ENCODE results near the gene REPIN1. TPM values are rescaled to one million over a fixed set of nuclear protein-coding genes. Genes with fewer than 3 reads are reported as not detected.

The REPIN1 gene
- total RNA-seq, 1 experiment from 2014 or later: 106 TPM

GRCh38 chr7:150358433-150358832, 10.2 kb upstream of the REPIN1 start:
- peaks cover 0 to 4% (median 0%) of the 10 kb centered on the region in 3 experiments; a peak in 1 of 7 replicates for H3K36me3 Mint-ChIP-seq (ENCODE audit: insufficient read depth in 1 of 3, low read depth in 3 of 3)
- H4K5ac ChIP-seq (ENCODE audit: insufficient read length, low read depth, low read length): no peak overlapping the region
- no peak overlapping the region for H2BK5ac ChIP-seq (ENCODE audit: insufficient read length, low read length)
- H2BK12ac ChIP-seq (ENCODE audit: insufficient read length, low read depth, low read length): no peak overlapping the region
- H4K20me1 ChIP-seq (ENCODE audit: control insufficient read depth, insufficient read depth, insufficient read length): no peaks in the 10 kb centered on the region
- H3K4me1 Mint-ChIP-seq: peaks cover 28 to 39% of the 10 kb centered on the region in 2 experiments
- H3K4ac ChIP-seq (ENCODE audit: low read depth, low read length): no peak overlapping the region
- no peak overlapping the region for H2AK5ac ChIP-seq (ENCODE audit: insufficient read length, low read length)
- H3K9me3 Mint-ChIP-seq: peaks cover 4 to 7% of the 10 kb centered on the region in 2 experiments; a peak in 3 of 5 replicates
- TF ChIP-seq CTCF (conservative IDR thresholded peaks at IDR 0.05): no peak
- no peak overlapping the region for H3K9ac ChIP-seq (ENCODE audit: extremely low read depth, insufficient read length, low read length)
- H3K79me1 ChIP-seq (ENCODE audit: insufficient read depth, low read depth, low read length, poor library complexity, severe bottlenecking): no peaks in the 10 kb centered on the region
- H3T11ph ChIP-seq (ENCODE audit: low read length): no peak overlapping the region
- no peak overlapping the region for H3K56ac ChIP-seq (ENCODE audit: insufficient read length, low read depth, low read length)
- no peak overlapping the region for H3K14ac ChIP-seq (ENCODE audit: insufficient read depth, low read length)
- no peak overlapping the region for H4K91ac ChIP-seq (ENCODE audit: insufficient read length, low read depth, low read length)
- no peak overlapping the region for H4K8ac ChIP-seq (replicated peaks; ENCODE audit: insufficient read length, low read depth, low read length)
- no peak overlapping the region for H2BK15ac ChIP-seq (ENCODE audit: low read depth, low read length)
- H3K23ac ChIP-seq (ENCODE audit: insufficient read length, low read depth, low read length): no peak overlapping the region
- H2AFZ ChIP-seq (ENCODE audit: low read length): no peak overlapping the region
- no peak overlapping the region for H3K18ac ChIP-seq (ENCODE audit: insufficient read length, low read depth, low read length)
- no peaks in the 10 kb centered on the region for H3K23me2 ChIP-seq (ENCODE audit: insufficient read length, low read depth, low read length, poor library complexity, severe bottlenecking)
- H2BK20ac ChIP-seq (ENCODE audit: low read depth, low read length, poor library complexity, severe bottlenecking): no peak overlapping the region
- no peak overlapping the region for H3K27ac ChIP-seq (ENCODE audit: insufficient read length, low read depth, low read length)
- no peak overlapping the region for H3K4me2 ChIP-seq (ENCODE audit: insufficient read depth, insufficient read length, low read length)
- no peaks in the 10 kb centered on the region for H3K79me2 ChIP-seq (ENCODE audit: insufficient read depth, low read length)
- 0 out of 2 replicates have a peak, but pooled peaks cover 3% of the 10 kb centered on the region for H3K4me1 ChIP-seq (ENCODE audit: insufficient read depth, low read length)
- no peak overlapping the region for H3K4me3 Mint-ChIP-seq
- H3K27me3 Mint-ChIP-seq (ENCODE audit: low read depth): peaks cover 1% of the 10 kb centered on the region; the same call in 1 of the 2 replicates
- DNase-seq: no peak
- H3K9me3 ChIP-seq (ENCODE audit: control insufficient read depth, low read depth, low read length): no peaks in the 10 kb centered on the region
- no CpG with 5 or more reads among the region's 4 CpGs for WGBS (ENCODE audit: extremely low coverage, insufficient read length, low lambda C conversion rate)
- H2BK120ac ChIP-seq (ENCODE audit: low read depth, low read length, poor library complexity, severe bottlenecking): no peak overlapping the region
- no peaks in the 10 kb centered on the region for H3K27me3 ChIP-seq (ENCODE audit: insufficient read depth, low read length)
- no peak overlapping the region; a peak in 1 of 7 replicates for H3K27ac Mint-ChIP-seq

All from H9 (cell line).